ENCODE results near the gene ABCC8. TPM values are rescaled to one million over a fixed set of nuclear protein-coding genes. Genes with fewer than 3 reads are reported as not detected.

ABCC8 gene
- total RNA-seq, 1 donor from 2014 or later: 2.1 TPM

DNA sequence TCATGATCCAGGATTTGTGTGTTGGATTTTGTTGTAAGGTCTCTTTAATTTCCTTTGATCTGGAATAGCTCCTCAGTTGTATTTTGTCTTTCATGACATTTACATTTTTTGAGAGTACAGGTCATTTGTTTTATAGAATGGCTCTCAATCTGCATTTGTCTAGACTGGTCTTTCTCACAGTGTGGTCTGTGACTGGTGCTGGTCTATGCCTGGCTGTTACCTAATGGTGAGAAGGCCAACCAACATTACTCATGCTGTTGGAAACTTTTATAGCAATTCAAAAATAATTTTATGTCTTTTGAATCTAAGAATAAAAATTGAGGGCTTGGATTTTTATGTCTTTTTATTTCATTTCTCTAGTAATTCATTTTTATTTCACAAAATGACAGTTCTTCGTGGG, 129.0 kb downstream of the ABCC8 start:
- intact Hi-C loops (cut with micrococcal nuclease): no loop called here
- ATAC-seq: no peak
- DNase-seq: no peak

DNA sequence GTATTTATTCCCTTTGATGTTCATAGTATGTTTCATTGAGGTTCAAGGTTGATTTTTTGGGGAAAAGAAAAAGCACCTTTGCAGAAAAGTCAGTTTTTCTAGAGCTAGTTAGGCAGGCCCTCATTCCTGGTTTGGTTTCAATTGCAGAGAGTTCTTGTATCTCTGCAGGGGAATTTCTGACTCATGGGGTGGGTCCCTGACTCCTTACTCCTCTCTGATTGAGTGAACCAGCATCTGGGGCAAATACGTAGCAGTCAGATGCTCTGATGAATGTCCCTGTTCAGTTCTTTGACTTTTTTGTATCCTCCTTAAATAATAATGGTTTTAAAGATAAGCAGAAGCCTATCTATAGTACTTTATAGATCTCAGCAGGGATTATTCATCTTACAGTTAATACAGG, 132.7 kb downstream of the ABCC8 start:
- ATAC-seq (no peak), DNase-seq (no peak)
- intact Hi-C loops (cut with micrococcal nuclease): no loop called here

DNA sequence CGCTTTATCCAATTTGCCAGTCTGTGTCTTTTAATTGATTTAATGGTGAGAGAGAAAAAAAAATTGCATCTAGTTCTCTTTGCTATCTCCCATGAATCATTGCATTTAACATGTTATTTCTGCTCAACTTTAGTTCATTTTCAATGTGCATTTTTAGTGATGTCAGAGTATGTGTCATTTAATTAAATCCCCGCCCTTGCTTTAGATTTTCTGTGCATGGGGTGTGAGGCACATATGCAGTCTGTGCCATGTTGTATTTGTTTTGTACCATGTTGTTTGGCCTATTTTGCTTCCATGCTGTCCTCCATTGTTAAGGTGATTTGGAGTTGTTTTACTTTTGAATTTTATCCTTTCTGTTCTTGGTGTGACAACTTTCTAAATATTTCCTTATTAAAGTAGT, 133.4 kb downstream of the ABCC8 start:
- intact Hi-C loops (cut with micrococcal nuclease): no loop called here
- DNase-seq (no peak), ATAC-seq (no peak)

Other genes starting within 250 kb of the ABCC8 start
- gene NUCB2, start 200.1 kb downstream of the ABCC8 start, total RNA-seq: 116 TPM
- 0.55 TPM for gene NCR3LG1, start 125.0 kb downstream of the ABCC8 start, total RNA-seq
- gene KCNJ11, start 88.2 kb downstream of the ABCC8 start, total RNA-seq: 29.2 TPM
- gene USH1C, start 67.6 kb upstream of the ABCC8 start, total RNA-seq: 1.3 TPM
- gene OTOG, start 70.4 kb upstream of the ABCC8 start, total RNA-seq: not detected
- gene MYOD1, start 242.7 kb upstream of the ABCC8 start, total RNA-seq: not detected

Data from left ventricle myocardium superior (tissue), 1 donor.